ENCODE results near the gene KLRC2.
A peak's percentile ranks its signal among the peaks of the same experiment; 100 is the strongest.
"Not testable (repeated sequence)": the region's sequence is repeated elsewhere in the genome, so short reads cannot be mapped to it uniquely, and the experiment has no call there.

Gene KLRC2

DNA sequence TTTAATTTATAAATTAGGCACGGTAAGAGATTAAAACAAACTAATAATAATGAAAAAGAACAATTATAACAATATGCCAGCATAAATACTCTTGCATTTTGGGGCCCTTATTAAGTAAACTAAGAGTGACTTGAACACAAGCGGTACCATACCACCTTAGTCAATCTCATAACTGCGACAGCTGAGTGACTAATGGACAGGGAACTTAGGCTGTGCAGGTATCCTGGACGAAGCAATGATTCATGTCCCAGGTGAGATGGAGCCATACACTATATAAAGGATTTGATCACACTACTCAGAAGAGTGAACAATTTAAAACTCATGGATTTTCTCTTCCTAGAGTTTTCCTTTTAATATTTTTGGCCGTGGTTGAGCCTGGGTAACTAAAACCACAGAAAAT is 30.5 kb downstream of the KLRC2 start:
- DNase-seq (ENCODE audit: low spot score): no peak

DNA sequence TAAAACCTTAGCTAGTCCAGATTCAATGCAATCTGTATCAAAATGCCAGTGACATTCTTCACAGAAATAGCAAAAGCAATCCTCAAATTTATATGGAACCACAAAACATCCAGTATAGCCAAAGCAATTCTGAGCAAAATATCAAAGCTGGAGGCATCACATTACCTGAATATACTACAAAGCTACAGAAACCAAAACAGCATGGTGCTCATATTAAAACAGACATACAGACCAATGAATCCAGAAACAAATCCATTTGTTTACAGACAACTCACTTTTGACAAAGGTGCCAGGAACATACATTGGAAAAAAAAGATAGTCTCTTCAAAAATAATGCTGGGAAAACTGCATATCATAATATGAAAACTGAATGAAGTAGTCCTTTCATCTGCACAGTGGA is 31.0 kb downstream of the KLRC2 start:
- no peak for DNase-seq (ENCODE audit: low spot score)

DNA sequence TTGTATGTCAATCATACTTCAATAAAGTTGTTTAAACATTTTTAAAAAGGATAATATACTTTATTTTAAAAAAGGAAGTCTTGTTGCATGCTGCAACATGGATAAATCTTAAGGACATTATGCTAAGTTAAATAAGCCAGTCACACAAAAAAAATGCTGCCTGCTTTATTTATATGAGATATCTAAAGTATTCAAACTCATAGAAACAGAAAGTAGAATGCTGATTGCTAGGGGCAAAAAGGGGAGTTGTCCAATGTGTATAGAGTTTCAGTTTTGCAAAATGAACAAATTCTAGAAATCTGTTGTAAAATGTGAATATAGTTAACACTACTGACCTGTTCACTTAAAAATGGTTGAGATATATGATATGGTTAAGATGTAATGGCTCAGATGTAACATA is 35.0 kb downstream of the KLRC2 start:
- no peak for DNase-seq (ENCODE audit: low spot score)

DNA sequence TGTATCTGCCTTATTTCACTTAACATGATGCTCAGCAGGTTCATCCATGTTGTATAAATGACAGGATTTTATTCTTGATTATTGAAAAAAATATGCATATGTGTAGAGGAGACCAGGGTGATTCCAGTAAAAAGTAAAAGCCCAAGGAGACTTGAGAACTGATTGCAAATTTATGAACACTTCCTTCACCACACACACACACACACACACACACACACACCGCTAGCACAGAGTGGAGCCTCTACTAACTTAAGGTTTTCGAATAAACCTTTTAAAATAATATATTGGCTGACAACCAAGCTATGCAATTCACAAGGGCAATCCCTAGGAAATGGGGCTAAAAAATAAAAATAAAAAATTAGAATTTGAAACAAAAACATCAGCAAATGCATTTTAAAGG is 37.6 kb downstream of the KLRC2 start:
- no peak for DNase-seq (ENCODE audit: low spot score)

DNA sequence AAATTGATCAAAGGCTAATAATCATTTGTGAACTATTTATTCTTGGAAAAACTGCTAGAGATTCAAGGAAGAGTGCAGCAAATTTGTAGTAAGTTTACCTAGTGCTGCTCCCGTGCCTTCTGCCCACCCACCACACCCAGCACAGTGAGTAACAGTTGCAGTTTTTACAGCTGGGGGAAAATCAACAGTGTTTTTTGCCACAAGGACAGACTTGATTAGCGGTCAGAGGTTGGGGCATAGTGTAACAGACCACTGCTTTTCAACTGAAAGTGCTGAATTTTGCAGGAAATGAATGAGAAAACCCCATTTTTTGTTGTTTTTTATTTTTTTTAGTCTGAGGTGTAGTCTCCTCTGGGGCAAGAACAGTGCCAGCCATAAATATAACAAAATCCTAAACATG is 38.5 kb downstream of the KLRC2 start:
- DNase-seq (ENCODE audit: low spot score): no peak

DNA sequence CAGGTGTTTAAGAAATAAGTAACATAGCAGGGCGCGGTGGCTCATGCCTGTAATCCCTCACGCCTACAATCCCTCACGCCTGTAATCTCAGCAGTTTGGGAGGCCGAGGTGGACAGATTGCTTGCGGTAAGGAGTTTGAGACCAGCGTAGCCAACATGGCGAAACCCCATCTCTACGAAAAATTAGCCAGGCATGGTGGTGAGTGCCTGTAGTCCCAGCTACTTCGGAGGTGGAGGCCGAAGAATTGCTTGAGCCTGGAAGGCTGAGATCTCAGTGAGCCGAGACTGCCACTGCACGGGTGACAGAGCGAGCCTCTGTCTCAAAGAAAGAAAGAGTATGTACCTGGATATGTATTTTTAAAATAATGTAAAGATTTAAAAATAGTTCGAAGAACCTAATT is 39.6 kb downstream of the KLRC2 start:
- not testable (repeated sequence) for DNase-seq (ENCODE audit: low spot score)

DNA sequence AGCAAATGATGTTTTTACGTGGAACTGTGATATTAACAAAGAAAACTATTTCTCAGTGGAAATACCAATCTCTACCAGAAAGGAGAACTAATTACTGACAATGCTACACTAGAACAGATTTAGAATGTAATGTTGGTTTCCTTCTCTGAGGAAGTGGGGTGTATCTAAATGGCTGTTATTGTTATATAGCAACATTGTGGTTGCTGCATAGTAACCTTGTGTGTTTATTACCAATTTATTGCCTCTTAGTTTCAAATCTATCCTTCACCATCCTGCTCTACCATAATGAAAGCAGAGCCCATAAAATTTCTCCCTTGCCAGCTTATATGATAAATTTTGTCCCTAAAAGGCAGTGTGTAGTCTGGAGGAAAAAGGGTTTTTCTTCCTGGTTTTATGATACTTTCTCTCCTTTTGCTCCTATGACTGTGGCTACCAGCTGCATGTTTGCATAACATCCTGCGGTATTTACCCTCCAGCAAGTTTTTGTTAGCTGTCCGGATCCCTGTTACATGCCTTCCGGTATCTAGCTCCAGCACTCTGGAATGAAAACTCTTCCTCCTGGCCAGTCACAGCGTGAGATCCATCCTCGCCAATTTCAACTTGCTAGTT is 40.3 kb downstream of the KLRC2 start:
- DNase-seq (ENCODE audit: low spot score): peak; percentile 76

DNA sequence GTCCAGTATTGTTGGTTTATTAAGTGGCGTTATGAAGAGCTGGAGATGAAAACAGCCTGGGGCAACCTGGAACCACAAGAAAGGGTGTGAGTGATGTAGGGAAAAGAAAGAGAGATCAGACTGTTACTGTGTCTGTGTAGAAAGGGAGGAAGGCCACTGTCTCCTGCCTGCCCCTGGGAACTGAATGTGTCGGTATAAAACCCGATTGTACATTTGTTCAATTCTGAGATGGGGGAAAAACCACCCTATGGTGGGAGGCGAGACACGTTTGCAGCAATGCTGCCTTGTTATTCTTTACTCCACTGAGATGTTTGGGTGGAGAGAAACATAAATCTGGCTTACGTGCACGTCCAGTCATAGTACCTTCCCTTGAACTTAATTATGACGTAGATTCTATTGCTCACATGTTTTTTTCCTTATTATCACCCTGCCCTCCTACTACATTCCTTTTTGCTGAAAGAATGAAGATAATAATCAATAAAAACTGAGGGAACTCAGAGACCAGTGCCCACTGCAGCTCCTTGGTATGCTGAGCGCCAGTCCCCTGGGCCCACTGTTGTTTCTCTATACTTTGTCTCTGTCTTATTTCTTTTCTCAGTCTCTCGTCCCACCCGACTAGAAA is 41.2 kb downstream of the KLRC2 start:
- not testable (repeated sequence) for DNase-seq (ENCODE audit: low spot score)

DNA sequence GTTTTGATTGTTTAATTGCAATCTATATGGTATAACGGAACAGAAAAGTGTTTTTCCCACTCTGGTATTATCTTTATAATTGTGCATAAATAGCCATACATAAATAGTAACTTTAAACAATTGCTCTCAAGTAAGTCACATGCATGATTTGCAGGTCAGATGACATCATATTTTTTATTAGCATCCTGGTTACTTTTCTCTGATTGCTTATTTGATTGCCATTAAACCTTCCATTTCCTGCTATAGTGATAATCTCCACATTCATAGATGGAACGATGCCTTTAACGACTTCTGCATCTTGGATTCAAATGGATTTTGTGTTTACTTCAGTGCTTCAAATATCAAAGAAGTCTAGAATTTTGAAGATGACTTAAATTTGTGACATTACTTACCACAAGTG is 42.5 kb downstream of the KLRC2 start:
- no peak for DNase-seq (ENCODE audit: low spot score)

DNA sequence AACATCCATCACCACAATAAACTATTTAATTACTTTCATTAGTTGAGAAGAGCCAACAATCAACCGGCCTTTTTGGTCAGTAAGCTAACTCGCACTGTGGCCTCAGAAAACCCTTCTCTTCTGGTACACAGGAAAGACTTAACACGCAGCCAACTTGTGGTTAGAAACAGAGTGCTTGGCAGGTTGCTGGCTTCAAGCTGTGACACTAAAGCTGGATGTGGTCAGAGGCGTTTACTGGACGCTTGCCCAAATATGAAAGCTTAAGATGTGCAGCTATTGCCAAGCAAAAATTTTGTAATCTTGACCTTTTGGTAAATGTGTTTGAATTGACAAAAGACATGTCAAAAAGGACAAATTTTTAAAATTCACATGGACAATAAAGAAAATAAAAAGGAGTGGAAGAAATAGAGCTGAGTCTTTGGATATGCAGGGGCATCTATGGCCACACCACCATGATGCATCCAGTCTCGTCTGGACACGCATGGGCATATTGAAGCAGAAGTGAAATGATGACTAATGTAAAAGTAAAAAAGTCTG is 43.3 kb downstream of the KLRC2 start:
- DNase-seq (ENCODE audit: low spot score): peak; percentile 76

DNA sequence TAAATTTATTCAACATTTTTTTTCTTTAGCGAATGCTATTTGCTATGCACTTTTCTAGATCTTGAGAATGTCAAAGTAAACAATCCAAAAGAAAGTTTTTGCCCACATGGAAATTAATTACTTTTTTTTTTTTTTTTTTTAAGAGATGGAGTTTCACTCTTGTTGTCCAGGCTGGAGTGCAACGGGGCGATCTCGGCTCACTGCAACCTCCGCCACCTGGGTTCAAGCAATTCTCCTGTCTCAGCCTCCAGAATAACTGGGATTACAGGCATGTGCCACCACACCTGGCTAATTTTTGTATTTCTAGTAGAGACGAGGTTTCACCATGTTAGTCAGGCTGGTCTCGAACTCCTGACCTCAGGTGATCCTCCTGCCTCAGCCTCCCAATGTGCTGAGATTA is 44.8 kb downstream of the KLRC2 start:
- DNase-seq (ENCODE audit: low spot score): not testable (repeated sequence)

DNA sequence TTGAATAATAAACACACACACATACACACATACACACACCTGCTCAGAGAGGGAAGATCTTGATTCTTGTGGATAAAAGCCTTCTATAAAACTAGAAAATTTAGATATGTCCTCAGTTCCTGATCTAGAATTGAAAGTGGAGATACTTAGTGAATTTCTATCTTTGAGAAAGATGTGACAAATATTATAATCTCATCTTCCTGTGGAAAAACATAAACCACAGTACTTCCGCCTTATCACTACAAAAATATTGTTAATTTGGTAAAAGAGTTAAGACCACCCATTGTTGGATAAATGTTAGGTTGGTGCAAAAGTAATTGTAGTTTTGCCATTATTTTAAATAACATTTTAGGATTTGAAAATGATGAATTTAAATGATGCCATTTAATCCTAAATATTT is 45.9 kb downstream of the KLRC2 start, which contains the start of gene KLRK1:
KLRK1 (minus strand) TSS at position 138 of the 400 bp plus-strand sequence. CDS start 1,231 bp downstream, outside the sequence.
- DNase-seq (ENCODE audit: low spot score): no peak

DNA sequence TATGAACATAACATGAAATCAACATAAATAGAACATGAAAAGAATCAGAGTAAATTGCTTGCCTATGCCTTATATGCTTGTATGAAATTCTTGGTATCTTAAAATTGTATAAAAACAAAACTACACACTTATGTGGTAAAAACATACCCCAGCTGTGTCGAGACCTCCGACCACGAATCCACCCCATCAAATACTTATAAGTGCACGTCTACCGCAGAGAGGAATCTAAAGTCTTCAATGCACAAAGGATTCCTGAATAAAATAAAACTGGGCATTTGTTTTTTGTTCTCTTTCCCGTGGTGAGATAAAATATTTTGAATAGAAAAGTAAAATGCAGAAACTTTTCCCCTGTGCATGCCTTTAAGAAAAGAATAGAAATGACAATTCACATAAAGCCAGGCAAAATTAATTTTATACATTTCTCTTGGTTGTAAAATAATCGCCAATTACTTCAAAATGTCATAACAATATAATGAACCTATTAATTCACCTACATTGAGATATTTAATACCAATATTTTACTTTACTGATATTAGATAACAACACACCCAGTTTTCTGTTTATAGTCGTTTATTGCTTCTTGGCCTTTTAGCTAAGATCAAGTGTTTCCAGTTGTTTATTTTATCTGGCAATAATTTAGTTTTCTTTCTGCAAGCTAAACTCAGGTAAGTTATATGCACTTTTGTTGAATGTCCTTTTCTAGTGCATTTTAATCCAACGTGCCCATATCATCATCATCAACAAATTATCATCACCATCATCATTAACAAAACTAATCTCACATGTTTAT is 47.0 kb downstream of the KLRC2 start:
- DNase-seq (ENCODE audit: low spot score): no peak

DNA sequence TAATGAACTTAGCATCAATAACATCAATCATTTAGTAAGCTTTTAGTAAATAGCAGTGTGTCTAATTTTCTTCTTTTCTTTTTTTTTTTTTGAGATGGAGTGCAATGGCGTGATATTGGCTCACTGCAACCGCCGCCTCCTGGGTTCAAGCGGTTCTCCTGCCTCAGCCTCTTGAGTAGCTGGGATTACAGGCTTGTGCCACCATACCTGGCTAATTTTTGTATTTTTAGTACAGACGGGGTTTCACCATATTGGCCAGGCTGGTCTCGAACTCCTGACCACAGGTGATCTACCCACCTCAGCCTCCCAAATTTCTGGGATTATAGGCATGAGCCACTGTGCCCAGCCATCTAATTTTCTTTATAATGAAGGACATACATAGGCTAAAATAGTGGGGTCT is 48.3 kb downstream of the KLRC2 start:
- DNase-seq (ENCODE audit: low spot score): not testable (repeated sequence)

DNA sequence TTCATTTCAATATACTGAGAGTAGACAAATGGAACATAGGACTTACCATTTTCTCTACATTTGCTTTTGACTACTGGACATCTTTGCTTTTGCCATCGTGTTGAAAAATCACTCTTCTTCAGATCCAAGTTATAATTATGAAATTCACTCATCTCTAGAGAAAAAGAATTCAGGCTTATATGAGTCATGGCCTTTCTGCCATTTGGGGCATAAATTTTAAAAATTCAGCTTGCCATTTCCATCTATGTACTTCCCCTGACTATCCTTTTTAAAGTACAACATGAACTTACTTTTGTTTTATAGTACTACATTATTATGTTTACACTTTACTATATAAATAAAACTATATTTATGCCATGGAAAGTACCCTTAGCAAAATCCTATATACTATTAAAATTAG is 49.0 kb downstream of the KLRC2 start:
- DNase-seq (ENCODE audit: low spot score): no peak

DNA sequence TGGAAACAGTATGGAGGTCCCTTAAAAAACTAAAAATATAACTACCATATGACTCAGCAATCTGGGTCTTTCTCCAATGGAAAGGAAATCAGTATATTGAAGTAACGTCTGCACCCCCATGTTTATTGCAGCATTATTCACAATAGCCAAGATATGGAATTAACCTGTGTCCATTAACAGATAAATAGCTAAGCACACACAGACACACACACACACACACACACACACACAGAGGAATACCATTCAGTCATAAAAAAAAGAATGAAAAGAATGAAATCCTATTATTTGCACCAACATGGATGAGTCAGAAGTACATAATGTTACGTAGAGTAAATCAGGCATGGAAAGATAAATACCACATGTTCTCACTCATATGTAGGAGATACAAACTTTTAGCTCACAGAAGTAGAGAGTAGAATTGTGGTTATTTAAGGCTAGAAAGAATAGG is 50.6 kb downstream of the KLRC2 start:
- peak; percentile 12 for DNase-seq (ENCODE audit: low spot score)

DNA sequence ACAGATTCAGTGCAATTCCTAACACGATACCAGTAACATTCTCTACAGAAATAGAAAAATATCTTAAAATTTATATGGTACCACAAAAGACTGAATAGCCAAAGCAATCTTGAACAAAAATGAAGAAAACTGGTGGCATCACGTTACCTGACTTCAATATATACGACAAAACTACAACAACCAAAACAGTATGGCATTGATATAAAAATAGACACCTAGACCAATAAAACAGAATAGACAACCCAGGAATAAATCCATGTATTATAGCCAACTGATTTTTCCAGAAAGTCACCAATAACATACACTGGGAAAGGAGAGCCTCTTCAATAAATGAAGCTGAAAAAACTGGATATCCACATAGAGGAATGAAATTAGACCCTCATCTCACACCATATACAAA is 51.6 kb downstream of the KLRC2 start:
- no peak for DNase-seq (ENCODE audit: low spot score)

DNA sequence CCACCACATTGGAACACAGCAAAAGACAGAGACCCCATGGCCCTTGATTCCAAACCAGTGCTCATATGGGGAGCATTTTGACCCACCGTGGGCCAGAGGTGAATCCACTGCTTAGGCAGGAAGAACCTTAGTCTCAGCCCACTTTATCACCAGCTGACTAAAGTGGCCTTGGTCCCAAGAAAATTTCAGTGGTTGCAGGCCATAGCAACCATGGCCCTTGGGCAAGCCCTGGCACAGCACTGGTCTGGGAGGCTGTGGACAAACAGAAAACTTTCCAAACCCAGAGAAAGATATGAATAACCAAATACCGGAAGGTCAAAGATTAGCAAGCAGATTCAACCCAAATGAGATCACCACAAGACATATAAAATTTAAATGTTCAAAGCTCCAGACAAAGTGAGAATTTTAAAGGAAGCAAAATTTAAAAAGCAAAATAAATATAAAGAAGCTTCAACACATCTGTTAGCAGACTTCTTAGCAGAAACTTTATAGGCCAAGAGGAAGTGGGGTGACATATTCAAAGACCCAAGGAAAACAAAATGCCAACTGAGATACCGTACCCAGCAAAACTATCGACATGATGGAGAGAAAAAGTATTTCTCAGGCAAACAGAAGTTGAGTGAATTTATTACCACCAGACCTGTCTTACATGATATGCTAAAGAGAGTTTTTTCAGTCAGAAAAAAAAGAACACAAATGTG is 53.7 kb downstream of the KLRC2 start:
- no peak for DNase-seq (ENCODE audit: low spot score)
